SJCRH30 (cell line): ENCODE results near the gene GZMM. TPM values are rescaled to one million over a fixed set of nuclear protein-coding genes. Genes with fewer than 3 reads are reported as not detected.

Experiments
- DNase-seq, 2 experiments: peaks; one replicate each; pipeline ENCODE4 v3.0.0-alpha.2; 2015 to 2020
- H3K27ac ChIP-seq: fragments of 250-450 bp; sonication (Bioruptor Pico); 2 replicates; pipeline ENCODE4 v1.5.1; 2020; ENCODE audit warnings: mild to moderate bottlenecking, moderate library complexity
- H3K27me3 ChIP-seq: fragments of 250-450 bp; sonication (Bioruptor Pico); 2 replicates; pipeline ENCODE4 v1.5.1; 2020; ENCODE audit warnings: mild to moderate bottlenecking, moderate library complexity
- H3K36me3 ChIP-seq: fragments of 250-450 bp; sonication (Bioruptor Pico); 2 replicates; pipeline ENCODE4 v1.5.1; 2020; ENCODE audit warnings: mild to moderate bottlenecking, moderate library complexity
- H3K4me1 ChIP-seq: fragments of 250-450 bp; sonication (Bioruptor Pico); 2 replicates; pipeline ENCODE4 v1.5.1; 2020; ENCODE audit warnings: mild to moderate bottlenecking, moderate library complexity
- H3K4me3 ChIP-seq: fragments of 250-450 bp; sonication (Bioruptor Pico); 2 replicates; pipeline ENCODE4 v1.5.1; 2020; ENCODE audit warnings: mild to moderate bottlenecking, moderate library complexity
- H3K9me3 ChIP-seq: fragments of 250-450 bp; sonication (Bioruptor Pico); replicated peaks from 2 replicates; pipeline ENCODE4 v1.5.1; 2020; ENCODE audit warnings: mild to moderate bottlenecking, moderate library complexity
- total RNA-seq: library from RNA; depleted of rRNA; stranded (reverse); fragments of >200 nt; shearing (Covaris generic); gene quantifications from 2 replicates; pipeline ENCODE4 v1.2.3, GENCODE V29; 2014; rRNA removed

GZMM gene
- not detected in 2 replicates for total RNA-seq

GRCh38 chr19:543910-544608 lies at the start of gene GZMM:
Gene GZMM, plus strand, starts transcription at chr19:544053. Its CDS starts 19 bp downstream, at chr19:544072.
- Histone ChIP-seq H3K4me1 (no peaks in the 10 kb centered on the region), H3K27me3 (no peaks in the 10 kb centered on the region), H3K36me3 (no peaks in the 10 kb centered on the region; the same call in 1 of the 2 replicates), H3K4me3 (no peak within 1 kb of the TSS), H3K27ac (no peak within 1 kb of the TSS), H3K9me3 (no peaks in the 10 kb centered on the region)
- DNase-seq = no peak

- Histone ChIP-seq H3K4me3 (no peak overlapping the region), H3K27ac (no peak overlapping the region), H3K4me1 (no peaks in the 10 kb centered on the region), H3K9me3 (no peaks in the 10 kb centered on the region), H3K27me3 (no peaks in the 10 kb centered on the region), H3K36me3 (no peaks in the 10 kb centered on the region)
- DNase-seq = no peak
These were observed 49.4 kb upstream of the GZMM start for GRCh38 chr19:494171-495080.

- DNase-seq = no peak
- no peaks in the 10 kb centered on the region for H3K36me3 ChIP-seq
- H3K9me3 ChIP-seq = no peaks in the 10 kb centered on the region
- H3K4me3 ChIP-seq = no peak overlapping the region
- no peak overlapping the region for H3K27ac ChIP-seq
- H3K4me1 ChIP-seq = no peaks in the 10 kb centered on the region
- no peaks in the 10 kb centered on the region for H3K27me3 ChIP-seq
These were observed 48.8 kb upstream of the GZMM start for GRCh38 chr19:495081-495401.

- H3K27ac ChIP-seq = no peak overlapping the region
- H3K4me3 ChIP-seq = no peak overlapping the region
- no peaks in the 10 kb centered on the region for H3K4me1 ChIP-seq
- H3K9me3 ChIP-seq = no peaks in the 10 kb centered on the region
- H3K27me3 ChIP-seq = no peaks in the 10 kb centered on the region
- peak in 1 of 2 experiments; percentile 54 for DNase-seq
- no peaks in the 10 kb centered on the region for H3K36me3 ChIP-seq
These were observed 48.3 kb upstream of the GZMM start for GRCh38 chr19:495402-496111.

- DNase-seq = no peak
- Histone ChIP-seq H3K4me3 (no peak within 1 kb of the TSS), H3K36me3 (no peaks in the 10 kb centered on the region), H3K4me1 (no peaks in the 10 kb centered on the region), H3K9me3 (no peaks in the 10 kb centered on the region), H3K27me3 (no peaks in the 10 kb centered on the region), H3K27ac (no peak within 1 kb of the TSS)
These were observed 47.7 kb upstream of the GZMM start, which contains the start of gene MADCAM1 for GRCh38 chr19:496112-496665. Gene MADCAM1, plus strand, starts transcription at chr19:496486. Its CDS starts 14 bp downstream, at chr19:496500.

- Histone ChIP-seq H3K4me3 (no peak overlapping the region), H3K27me3 (no peaks in the 10 kb centered on the region), H3K27ac (no peak overlapping the region), H3K36me3 (no peaks in the 10 kb centered on the region), H3K4me1 (no peaks in the 10 kb centered on the region), H3K9me3 (no peaks in the 10 kb centered on the region)
- no peak for DNase-seq
These were observed 46.9 kb upstream of the GZMM start for GRCh38 chr19:496986-497385.

- Histone ChIP-seq H3K9me3 (no peaks in the 10 kb centered on the region), H3K4me3 (no peak overlapping the region), H3K27ac (no peak overlapping the region), H3K4me1 (no peaks in the 10 kb centered on the region), H3K36me3 (no peaks in the 10 kb centered on the region), H3K27me3 (no peaks in the 10 kb centered on the region)
- DNase-seq = no peak
These were observed 46.4 kb upstream of the GZMM start for GRCh38 chr19:497491-497868.

- no peaks in the 10 kb centered on the region for H3K27me3 ChIP-seq
- no peaks in the 10 kb centered on the region for H3K36me3 ChIP-seq
These were observed 45.9 kb upstream of the GZMM start for GRCh38 chr19:497869-498510.

GRCh38 chr19:498511-498891 lies 45.4 kb upstream of the GZMM start:
- no peak overlapping the region for H3K27ac ChIP-seq
- H3K4me1 ChIP-seq = no peaks in the 10 kb centered on the region
- DNase-seq = no peak
- no peaks in the 10 kb centered on the region for H3K36me3 ChIP-seq
- no peak overlapping the region for H3K4me3 ChIP-seq
- H3K27me3 ChIP-seq = no peaks in the 10 kb centered on the region
- H3K9me3 ChIP-seq = no peaks in the 10 kb centered on the region

More at GRCh38 chr19:497869-498510, 45.9 kb upstream of the GZMM start:
- Histone ChIP-seq H3K27ac (no peak overlapping the region), H3K4me1 (no peaks in the 10 kb centered on the region), H3K4me3 (no peak overlapping the region), H3K9me3 (no peaks in the 10 kb centered on the region)
- DNase-seq = no peak

GRCh38 chr19:498977-499623 lies 44.8 kb upstream of the GZMM start:
- no peaks in the 10 kb centered on the region for H3K36me3 ChIP-seq
- H3K4me1 ChIP-seq = no peaks in the 10 kb centered on the region
- H3K27me3 ChIP-seq = no peaks in the 10 kb centered on the region
- no peak overlapping the region for H3K27ac ChIP-seq
- no peak for DNase-seq
- no peak overlapping the region for H3K4me3 ChIP-seq
- H3K9me3 ChIP-seq = no peaks in the 10 kb centered on the region

- no peaks in the 10 kb centered on the region for H3K27me3 ChIP-seq
- H3K36me3 ChIP-seq = no peaks in the 10 kb centered on the region
- DNase-seq = no peak
These were observed 42.2 kb upstream of the GZMM start for GRCh38 chr19:501646-502045.

GRCh38 chr19:504616-505015 lies 39.2 kb upstream of the GZMM start:
- no peaks in the 10 kb centered on the region for H3K9me3 ChIP-seq
- no peak for DNase-seq
- no peaks in the 10 kb centered on the region for H3K36me3 ChIP-seq
- H3K4me1 ChIP-seq = no peaks in the 10 kb centered on the region
- H3K27me3 ChIP-seq = no peaks in the 10 kb centered on the region
- H3K27ac ChIP-seq = no peak overlapping the region
- no peak overlapping the region for H3K4me3 ChIP-seq

More at GRCh38 chr19:501646-502045, 42.2 kb upstream of the GZMM start:
- no peaks in the 10 kb centered on the region for H3K9me3 ChIP-seq
- no peaks in the 10 kb centered on the region for H3K4me1 ChIP-seq
- H3K27ac ChIP-seq = no peak overlapping the region
- no peak overlapping the region for H3K4me3 ChIP-seq

- Histone ChIP-seq H3K27ac (peak overlapping the region; percentile 95), H3K4me3 (peak overlapping the region; percentile 97), H3K9me3 (no peaks in the 10 kb centered on the region), H3K4me1 (peaks cover 10% of the 10 kb centered on the region), H3K27me3 (no peaks in the 10 kb centered on the region), H3K36me3 (no peaks in the 10 kb centered on the region)
- peak; percentile 95 to 98 for DNase-seq
These were observed 37.2 kb upstream of the GZMM start for GRCh38 chr19:506404-507285.
